DOHH2 (cell line): Measurements from ENCODE around the gene PPP1R14B.
A peak's percentile ranks its signal among the peaks of the same experiment; 100 is the strongest.
"Not testable (repeated sequence)": the region's sequence is repeated elsewhere in the genome, so short reads cannot be mapped to it uniquely, and the experiment has no call there.

ENCODE experiments used
- H3F3A ChIP-seq: fragments of 200-600 bp; sonication (generic), shearing (Covaris generic); 2 replicates; pipeline ENCODE4 v1.6.0; 2016; ENCODE audit warnings: antibody characterized with exemption, mild to moderate bottlenecking; ENCODE audit not compliant: control insufficient read depth, insufficient read depth
- H3K27ac ChIP-seq: fragments of 200-600 bp; sonication (generic); 2 replicates; pipeline ENCODE4 v1.5.1; 2014; ENCODE audit warnings: low read depth, mild to moderate bottlenecking, low read length, moderate library complexity
- H3K27me3 ChIP-seq: fragments of 200-600 bp; sonication (generic); 2 replicates; pipeline ENCODE4 v1.6.1; 2014; ENCODE audit warnings: mild to moderate bottlenecking, low read length, mixed read lengths; ENCODE audit not compliant: control insufficient read depth
- H3K36me3 ChIP-seq: fragments of 200-600 bp; sonication (generic); 2 replicates; pipeline ENCODE4 v1.6.1; 2014; ENCODE audit warnings: mild to moderate bottlenecking, low read length, moderate library complexity, mixed read lengths; ENCODE audit not compliant: control insufficient read depth
- H3K4me1 ChIP-seq: fragments of 200-600 bp; sonication (generic); 2 replicates; pipeline ENCODE4 v1.6.1; 2014; ENCODE audit warnings: mild to moderate bottlenecking, low read length, mixed read lengths; ENCODE audit not compliant: control insufficient read depth
- H3K4me2 ChIP-seq: fragments of 200-600 bp; sonication (generic); 2 replicates; pipeline ENCODE4 v1.6.0; 2014; ENCODE audit warnings: mild to moderate bottlenecking, low read length, moderate library complexity
- H3K4me3 ChIP-seq: fragments of 200-600 bp; sonication (generic); 2 replicates; pipeline ENCODE4 v1.5.1; 2014; ENCODE audit warnings: mild to moderate bottlenecking, low read length, mixed read lengths
- H3K79me2 ChIP-seq: fragments of 200-600 bp; sonication (generic); 2 replicates; pipeline ENCODE4 v1.6.1; 2014; ENCODE audit warnings: mild to moderate bottlenecking, low read length, mixed read lengths; ENCODE audit not compliant: control insufficient read depth
- H3K9me2 ChIP-seq: fragments of 200-600 bp; sonication (generic); replicated peaks from 2 replicates; pipeline ENCODE4 v1.6.1; 2014; ENCODE audit warnings: mild to moderate bottlenecking, low read length, mixed read lengths; ENCODE audit not compliant: control insufficient read depth
- H3K9me3 ChIP-seq: fragments of 200-600 bp; sonication (generic); 2 replicates; pipeline ENCODE4 v1.6.1; 2014; ENCODE audit warnings: antibody characterized with exemption, low read length, mixed read lengths; ENCODE audit not compliant: control insufficient read depth, insufficient read depth
- H4K20me1 ChIP-seq: fragments of 200-600 bp; sonication (generic); 2 replicates; pipeline ENCODE4 v1.6.0; 2014; ENCODE audit warnings: low read depth, mild to moderate bottlenecking, antibody characterized with exemption, low read length, moderate library complexity; ENCODE audit not compliant: control insufficient read depth, insufficient read depth
- EZH2phosphoT487 ChIP-seq: fragments of 200-600 bp; sonication (generic); IDR thresholded peaks from 2 replicates; pipeline ENCODE4 v1.6.1; 2017; ENCODE audit warnings: borderline replicate concordance, mild to moderate bottlenecking, antibody characterized with exemption, low read length, moderate library complexity, mixed read lengths
- TF ChIP-seq, protein P1 (sequence below): fragments of 200-600 bp; sonication (generic); IDR thresholded peaks from one replicate; pipeline ENCODE4 v1.5.1; 2014; ENCODE audit warnings: antibody characterized with exemption, mild to moderate bottlenecking, low read depth, low read length; ENCODE audit not compliant: poor library complexity, severe bottlenecking

The PPP1R14B gene

DNA sequence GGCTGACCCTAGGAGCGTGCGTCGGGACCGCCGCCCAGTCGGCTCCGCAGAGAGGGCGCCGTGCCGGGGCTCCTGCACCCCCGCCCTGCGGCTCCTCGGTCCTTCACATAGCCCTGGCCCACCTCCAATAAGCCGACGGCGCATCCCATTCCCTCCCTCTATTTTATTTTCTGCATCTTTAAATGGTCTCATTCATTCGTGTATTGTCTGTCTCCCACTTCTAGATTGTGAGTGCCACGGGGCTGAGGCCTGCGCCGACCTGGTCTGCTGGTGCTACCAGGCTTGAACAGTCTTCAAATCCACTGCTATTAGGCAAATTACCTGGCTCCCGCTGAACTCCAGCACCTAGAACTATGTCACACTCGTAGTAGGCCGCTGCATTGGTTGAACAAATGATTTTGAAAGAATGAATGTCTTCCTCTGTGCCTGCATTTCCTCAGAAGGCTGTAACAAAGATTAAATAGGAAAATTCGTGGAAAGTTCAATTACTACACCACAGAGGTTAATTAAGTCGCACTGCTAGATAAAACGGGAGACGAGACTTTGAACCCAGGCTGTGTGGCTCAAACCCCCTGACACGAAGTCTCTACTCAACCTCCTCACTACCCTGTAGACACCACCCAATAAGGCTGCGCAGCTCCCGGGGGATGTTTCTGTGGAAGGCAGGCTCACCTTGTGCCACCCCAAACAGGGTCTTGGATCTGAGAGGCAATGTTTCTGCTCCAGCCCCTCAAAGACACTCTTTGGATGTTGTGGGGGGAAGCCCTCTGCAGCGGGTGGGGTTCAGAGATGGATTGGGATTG is 1.2 kb upstream of the PPP1R14B start:
- peaks cover 29% of the 10 kb centered on the region for H3F3A ChIP-seq
- H3K36me3 ChIP-seq, result peaks cover 33% of the 10 kb centered on the region
- H3K27ac ChIP-seq, result no peak overlapping the region
- H3K4me1 ChIP-seq, result peaks cover 62% of the 10 kb centered on the region
- peaks cover 42% of the 10 kb centered on the region for H3K79me2 ChIP-seq
- H3K4me2 ChIP-seq, result peak overlapping the region; percentile 85
- H3K27me3 ChIP-seq, result no peaks in the 10 kb centered on the region
- peak overlapping the region; percentile 78 for H3K4me3 ChIP-seq
- no peaks in the 10 kb centered on the region for H3K9me3 ChIP-seq
- peaks cover 2% of the 10 kb centered on the region; the same call in 1 of the 2 replicates for H4K20me1 ChIP-seq
- no peaks in the 10 kb centered on the region for H3K9me2 ChIP-seq
- TF ChIP-seq, protein P1, sequence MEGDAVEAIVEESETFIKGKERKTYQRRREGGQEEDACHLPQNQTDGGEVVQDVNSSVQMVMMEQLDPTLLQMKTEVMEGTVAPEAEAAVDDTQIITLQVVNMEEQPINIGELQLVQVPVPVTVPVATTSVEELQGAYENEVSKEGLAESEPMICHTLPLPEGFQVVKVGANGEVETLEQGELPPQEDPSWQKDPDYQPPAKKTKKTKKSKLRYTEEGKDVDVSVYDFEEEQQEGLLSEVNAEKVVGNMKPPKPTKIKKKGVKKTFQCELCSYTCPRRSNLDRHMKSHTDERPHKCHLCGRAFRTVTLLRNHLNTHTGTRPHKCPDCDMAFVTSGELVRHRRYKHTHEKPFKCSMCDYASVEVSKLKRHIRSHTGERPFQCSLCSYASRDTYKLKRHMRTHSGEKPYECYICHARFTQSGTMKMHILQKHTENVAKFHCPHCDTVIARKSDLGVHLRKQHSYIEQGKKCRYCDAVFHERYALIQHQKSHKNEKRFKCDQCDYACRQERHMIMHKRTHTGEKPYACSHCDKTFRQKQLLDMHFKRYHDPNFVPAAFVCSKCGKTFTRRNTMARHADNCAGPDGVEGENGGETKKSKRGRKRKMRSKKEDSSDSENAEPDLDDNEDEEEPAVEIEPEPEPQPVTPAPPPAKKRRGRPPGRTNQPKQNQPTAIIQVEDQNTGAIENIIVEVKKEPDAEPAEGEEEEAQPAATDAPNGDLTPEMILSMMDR, result no peak
- no peak for TF ChIP-seq EZH2phosphoT487

- not testable (repeated sequence) for H3K4me2 ChIP-seq, H3K9me2 ChIP-seq, H3K27me3 ChIP-seq, H3K9me3 ChIP-seq, H4K20me1 ChIP-seq
- Histone ChIP-seq H3F3A (peaks cover 27% of the 10 kb centered on the region), H3K27ac (peak overlapping the region; percentile 85), H3K36me3 (peaks cover 41% of the 10 kb centered on the region), H3K4me1 (peaks cover 60% of the 10 kb centered on the region), H3K79me2 (peaks cover 44% of the 10 kb centered on the region), H3K4me3 (peak overlapping the region; percentile 97)
Observed at GRCh38 chr11:64246621-64246870, 197 bp downstream of the PPP1R14B start.

DNA sequence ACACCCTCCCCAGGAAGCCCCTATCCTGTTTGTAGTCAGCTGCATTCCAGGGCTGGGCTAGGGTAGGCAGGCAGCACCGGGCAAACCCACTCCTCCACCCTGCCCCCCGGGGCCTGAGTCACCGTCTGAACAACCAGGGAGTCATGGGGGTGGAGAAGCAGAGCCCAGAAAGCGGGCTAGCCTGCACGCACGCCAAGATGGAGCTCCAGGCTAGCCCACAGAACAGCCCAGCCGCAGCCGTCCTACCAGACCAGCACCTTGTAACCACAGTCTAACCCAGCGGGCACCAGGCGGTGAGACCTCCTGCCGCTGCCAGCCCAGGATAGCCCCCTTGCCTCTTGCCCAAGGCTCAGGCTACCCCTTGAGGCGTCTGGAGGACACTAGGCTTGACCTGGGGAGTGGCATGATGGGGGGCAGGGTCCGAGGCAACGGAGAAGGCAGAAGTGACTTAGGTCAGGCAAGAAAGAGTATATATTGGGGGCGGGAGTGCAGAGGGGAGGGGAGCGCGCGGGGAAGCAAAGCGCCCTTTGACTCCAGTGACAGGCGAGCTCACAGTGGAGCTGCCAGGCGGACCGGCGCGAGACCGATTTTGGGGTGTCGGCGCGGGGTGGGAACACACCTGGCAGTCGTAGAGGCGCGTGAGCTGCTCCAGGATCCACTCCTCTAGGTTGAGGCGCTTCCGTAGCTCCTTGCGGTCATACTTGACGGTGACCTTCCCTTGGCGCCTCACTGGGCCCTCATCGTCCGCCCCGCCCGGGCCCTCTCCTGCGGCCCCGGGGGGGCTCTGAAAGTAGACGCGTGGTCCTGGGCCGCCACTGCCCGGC is 734 bp downstream of the PPP1R14B start:
- H3K4me1 ChIP-seq, result peaks cover 58% of the 10 kb centered on the region

More for the DNA sequence above, 734 bp downstream of the PPP1R14B start:
- Histone ChIP-seq H4K20me1 (no peaks in the 10 kb centered on the region), H3K36me3 (peaks cover 43% of the 10 kb centered on the region), H3K9me3 (no peaks in the 10 kb centered on the region), H3K9me2 (no peaks in the 10 kb centered on the region), H3F3A (peaks cover 27% of the 10 kb centered on the region), H3K4me3 (peak overlapping the region; percentile 97), H3K27me3 (no peaks in the 10 kb centered on the region), H3K4me2 (peak overlapping the region; percentile 89), H3K27ac (peak overlapping the region; percentile 85), H3K79me2 (peaks cover 45% of the 10 kb centered on the region)
- TF ChIP-seq EZH2phosphoT487, result no peak
- TF ChIP-seq, protein P1, result peak; percentile 9
